A673 (cell line): ENCODE results near the gene KCNJ15.

Experiments used
- EZH2 ChIP-seq: fragments of 200-600 bp; sonication (generic); IDR thresholded peaks from 2 replicates; pipeline ENCODE4 v1.6.1; 2017; ENCODE audit warnings: borderline replicate concordance, low read depth, mild to moderate bottlenecking, mixed read lengths, antibody characterized with exemption, low read length; ENCODE audit not compliant: poor library complexity, severe bottlenecking
- TF ChIP-seq, protein P1 (sequence below): fragments of 300-800, 200-600 bp; sonication (generic); conservative IDR thresholded peaks from 2 replicates; pipeline ENCODE4 v1.5.1; 2017; ENCODE audit warnings: low read depth, mild to moderate bottlenecking, antibody characterized with exemption, low read length, moderate library complexity, mixed read lengths

- no peak for TF ChIP-seq EZH2
- TF ChIP-seq, protein P1, sequence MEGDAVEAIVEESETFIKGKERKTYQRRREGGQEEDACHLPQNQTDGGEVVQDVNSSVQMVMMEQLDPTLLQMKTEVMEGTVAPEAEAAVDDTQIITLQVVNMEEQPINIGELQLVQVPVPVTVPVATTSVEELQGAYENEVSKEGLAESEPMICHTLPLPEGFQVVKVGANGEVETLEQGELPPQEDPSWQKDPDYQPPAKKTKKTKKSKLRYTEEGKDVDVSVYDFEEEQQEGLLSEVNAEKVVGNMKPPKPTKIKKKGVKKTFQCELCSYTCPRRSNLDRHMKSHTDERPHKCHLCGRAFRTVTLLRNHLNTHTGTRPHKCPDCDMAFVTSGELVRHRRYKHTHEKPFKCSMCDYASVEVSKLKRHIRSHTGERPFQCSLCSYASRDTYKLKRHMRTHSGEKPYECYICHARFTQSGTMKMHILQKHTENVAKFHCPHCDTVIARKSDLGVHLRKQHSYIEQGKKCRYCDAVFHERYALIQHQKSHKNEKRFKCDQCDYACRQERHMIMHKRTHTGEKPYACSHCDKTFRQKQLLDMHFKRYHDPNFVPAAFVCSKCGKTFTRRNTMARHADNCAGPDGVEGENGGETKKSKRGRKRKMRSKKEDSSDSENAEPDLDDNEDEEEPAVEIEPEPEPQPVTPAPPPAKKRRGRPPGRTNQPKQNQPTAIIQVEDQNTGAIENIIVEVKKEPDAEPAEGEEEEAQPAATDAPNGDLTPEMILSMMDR = no peak
Measured at GRCh38 chr21:38236232-38236631, 20.6 kb upstream of the KCNJ15 start.
